HCT116 (cell line): ENCODE results near the gene GRIN1.

ENCODE experiments used
- EGR1 ChIP-seq: IDR thresholded peaks from 2 replicates; pipeline ENCODE4 v1.6.1; 2012; ENCODE audit warnings: low read depth
- EZH2 ChIP-seq: fragments of 200-600 bp; sonication (generic); IDR thresholded peaks from 2 replicates; pipeline ENCODE4 v1.6.1; 2017; ENCODE audit warnings: antibody characterized with exemption, mixed run types
- JUND ChIP-seq: IDR thresholded peaks from 2 replicates; pipeline ENCODE4 v1.6.1; 2012
- POLR2A ChIP-seq: IDR thresholded peaks from 2 replicates; pipeline ENCODE4 v1.7.0; 2011; ENCODE audit warnings: borderline replicate concordance; ENCODE audit not compliant: insufficient read depth, insufficient read length; ENCODE audit errors: extremely low read depth
- POLR2AphosphoS5 ChIP-seq: IDR thresholded peaks from 2 replicates; pipeline ENCODE4 v1.6.1; 2011; ENCODE audit warnings: mild to moderate bottlenecking, low read depth, low read length, moderate library complexity
- SIN3A ChIP-seq: IDR thresholded peaks from 2 replicates; pipeline ENCODE4 v1.6.1; 2012; ENCODE audit warnings: low read depth
- SP1 ChIP-seq: IDR thresholded peaks from 2 replicates; pipeline ENCODE4 v1.6.1; 2012; ENCODE audit warnings: low read depth
- SRF ChIP-seq: IDR thresholded peaks from 2 replicates; pipeline ENCODE4 v1.6.1; 2012; ENCODE audit warnings: low read depth
- TCF7L2 ChIP-seq: IDR thresholded peaks from 2 replicates; pipeline ENCODE4 v1.7.0; 2011; ENCODE audit warnings: borderline replicate concordance, inconsistent platforms; ENCODE audit not compliant: insufficient read depth, insufficient read length; ENCODE audit errors: extremely low read depth
- ZNF274 ChIP-seq: fragments of 200-500 bp; sonication (Bioruptor generic); IDR thresholded peaks from 2 replicates; pipeline ENCODE4 v1.6.1; 2014; ENCODE audit warnings: mild to moderate bottlenecking, low read depth, low read length, inconsistent platforms
- TF ChIP-seq, protein P1 (sequence below), 3 experiments: fragments of 200-600 bp in 1 of 3; sonication (generic) in 1 of 3; IDR thresholded peaks in 2 of 3; conservative IDR thresholded peaks in 1 of 3; 2 replicates each; pipeline ENCODE4 v1.5.1; 2012 to 2017; ENCODE audit warnings: low read depth in 2 of 3, low read length in 2 of 3, antibody characterized with exemption in 1 of 3, borderline replicate concordance in 1 of 3, control low read depth in 1 of 3, mild to moderate bottlenecking in 1 of 3, mixed read lengths in 1 of 3, mixed run types in 1 of 3, moderate library complexity in 1 of 3; ENCODE audit not compliant: insufficient read depth in 1 of 3
- TF ChIP-seq, protein P2 (sequence below): IDR thresholded peaks from 2 replicates; pipeline ENCODE4 v1.6.1; 2012; ENCODE audit warnings: low read depth
- TF ChIP-seq, protein P3 (sequence below): IDR thresholded peaks from 2 replicates; pipeline ENCODE4 v1.6.1; 2012

DNA sequence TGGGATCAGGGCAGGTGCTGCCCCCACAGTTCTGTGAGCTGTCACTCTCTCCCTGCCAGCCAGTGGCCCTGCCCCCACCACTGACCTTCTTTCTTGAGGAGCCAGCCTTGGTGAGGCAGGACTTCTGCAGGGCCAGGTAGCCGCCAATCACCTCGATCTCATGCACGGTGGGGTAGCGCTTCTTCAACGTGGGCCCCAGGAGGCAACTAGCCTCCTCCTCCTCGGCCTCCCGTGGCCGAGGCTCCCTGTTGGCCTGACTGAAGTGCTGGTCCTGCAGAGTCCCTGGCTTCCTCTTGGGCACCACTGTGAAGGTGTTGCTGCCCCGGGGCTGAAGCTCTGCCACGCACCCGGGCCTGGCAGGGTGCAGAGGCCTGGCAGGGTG lies 59.9 kb downstream of the GRIN1 start:
- TF ChIP-seq, protein P1, sequence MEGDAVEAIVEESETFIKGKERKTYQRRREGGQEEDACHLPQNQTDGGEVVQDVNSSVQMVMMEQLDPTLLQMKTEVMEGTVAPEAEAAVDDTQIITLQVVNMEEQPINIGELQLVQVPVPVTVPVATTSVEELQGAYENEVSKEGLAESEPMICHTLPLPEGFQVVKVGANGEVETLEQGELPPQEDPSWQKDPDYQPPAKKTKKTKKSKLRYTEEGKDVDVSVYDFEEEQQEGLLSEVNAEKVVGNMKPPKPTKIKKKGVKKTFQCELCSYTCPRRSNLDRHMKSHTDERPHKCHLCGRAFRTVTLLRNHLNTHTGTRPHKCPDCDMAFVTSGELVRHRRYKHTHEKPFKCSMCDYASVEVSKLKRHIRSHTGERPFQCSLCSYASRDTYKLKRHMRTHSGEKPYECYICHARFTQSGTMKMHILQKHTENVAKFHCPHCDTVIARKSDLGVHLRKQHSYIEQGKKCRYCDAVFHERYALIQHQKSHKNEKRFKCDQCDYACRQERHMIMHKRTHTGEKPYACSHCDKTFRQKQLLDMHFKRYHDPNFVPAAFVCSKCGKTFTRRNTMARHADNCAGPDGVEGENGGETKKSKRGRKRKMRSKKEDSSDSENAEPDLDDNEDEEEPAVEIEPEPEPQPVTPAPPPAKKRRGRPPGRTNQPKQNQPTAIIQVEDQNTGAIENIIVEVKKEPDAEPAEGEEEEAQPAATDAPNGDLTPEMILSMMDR (IDR thresholded peaks at IDR 0.05 in 2 of 3, conservative IDR thresholded peaks at IDR 0.05 in 1 of 3; ENCODE audit: borderline replicate concordance in 1 of 3, insufficient read depth in 1 of 3, low read depth in 2 of 3, low read length in 2 of 3), result no peak
- no peak for TF ChIP-seq SP1
- TF ChIP-seq SIN3A, result no peak
- TF ChIP-seq EZH2, result no peak
- TF ChIP-seq SRF, result no peak
- no peak for TF ChIP-seq ZNF274
- TF ChIP-seq POLR2AphosphoS5, result no peak
- TF ChIP-seq, protein P2, sequence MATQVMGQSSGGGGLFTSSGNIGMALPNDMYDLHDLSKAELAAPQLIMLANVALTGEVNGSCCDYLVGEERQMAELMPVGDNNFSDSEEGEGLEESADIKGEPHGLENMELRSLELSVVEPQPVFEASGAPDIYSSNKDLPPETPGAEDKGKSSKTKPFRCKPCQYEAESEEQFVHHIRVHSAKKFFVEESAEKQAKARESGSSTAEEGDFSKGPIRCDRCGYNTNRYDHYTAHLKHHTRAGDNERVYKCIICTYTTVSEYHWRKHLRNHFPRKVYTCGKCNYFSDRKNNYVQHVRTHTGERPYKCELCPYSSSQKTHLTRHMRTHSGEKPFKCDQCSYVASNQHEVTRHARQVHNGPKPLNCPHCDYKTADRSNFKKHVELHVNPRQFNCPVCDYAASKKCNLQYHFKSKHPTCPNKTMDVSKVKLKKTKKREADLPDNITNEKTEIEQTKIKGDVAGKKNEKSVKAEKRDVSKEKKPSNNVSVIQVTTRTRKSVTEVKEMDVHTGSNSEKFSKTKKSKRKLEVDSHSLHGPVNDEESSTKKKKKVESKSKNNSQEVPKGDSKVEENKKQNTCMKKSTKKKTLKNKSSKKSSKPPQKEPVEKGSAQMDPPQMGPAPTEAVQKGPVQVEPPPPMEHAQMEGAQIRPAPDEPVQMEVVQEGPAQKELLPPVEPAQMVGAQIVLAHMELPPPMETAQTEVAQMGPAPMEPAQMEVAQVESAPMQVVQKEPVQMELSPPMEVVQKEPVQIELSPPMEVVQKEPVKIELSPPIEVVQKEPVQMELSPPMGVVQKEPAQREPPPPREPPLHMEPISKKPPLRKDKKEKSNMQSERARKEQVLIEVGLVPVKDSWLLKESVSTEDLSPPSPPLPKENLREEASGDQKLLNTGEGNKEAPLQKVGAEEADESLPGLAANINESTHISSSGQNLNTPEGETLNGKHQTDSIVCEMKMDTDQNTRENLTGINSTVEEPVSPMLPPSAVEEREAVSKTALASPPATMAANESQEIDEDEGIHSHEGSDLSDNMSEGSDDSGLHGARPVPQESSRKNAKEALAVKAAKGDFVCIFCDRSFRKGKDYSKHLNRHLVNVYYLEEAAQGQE, result no peak
- TF ChIP-seq, protein P3, sequence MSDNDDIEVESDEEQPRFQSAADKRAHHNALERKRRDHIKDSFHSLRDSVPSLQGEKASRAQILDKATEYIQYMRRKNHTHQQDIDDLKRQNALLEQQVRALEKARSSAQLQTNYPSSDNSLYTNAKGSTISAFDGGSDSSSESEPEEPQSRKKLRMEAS, result no peak
- no peak for TF ChIP-seq POLR2A
- no peak for TF ChIP-seq JUND
- no peak for TF ChIP-seq TCF7L2
- no peak for TF ChIP-seq EGR1
